Measurements from ENCODE around the gene ADCY5. TPM values are rescaled to one million over a fixed set of nuclear protein-coding genes. Genes with fewer than 3 reads are reported as not detected.

ADCY5 gene
- total and polyA plus RNA-seq, 4 donors, result 29.5 to 56.7 (median 41.7) TPM

- Histone ChIP-seq H3K4me3 (ENCODE audit: low read depth, low read length) (no peak overlapping the region), H3K4me1 (ENCODE audit: control insufficient read depth, insufficient read depth, low read length) (peaks cover 7% of the 10 kb centered on the region), H3K9me3 (ENCODE audit: control insufficient read depth, insufficient read depth, low read length) (no peaks in the 10 kb centered on the region), H3K36me3 (ENCODE audit: control insufficient read depth, insufficient read depth, low read length) (peaks cover 25% of the 10 kb centered on the region), H3K27ac (ENCODE audit: low read depth, low read length) (no peak overlapping the region), H3K27me3 (ENCODE audit: control insufficient read depth, insufficient read depth, low read length) (no peaks in the 10 kb centered on the region)
- 78% methylated on average over 4 of the region's 4 CpGs for WGBS (ENCODE audit: insufficient coverage)
- no peak for DNase-seq (ENCODE audit: low read depth in 4 of 6, low spot score in 6 of 6)
These were observed 112.9 kb downstream of the ADCY5 start for GRCh38 chr3:123336001-123336400.

- Histone ChIP-seq H3K27ac (ENCODE audit: low read depth, low read length) (no peak overlapping the region), H3K27me3 (ENCODE audit: control insufficient read depth, insufficient read depth, low read length) (no peaks in the 10 kb centered on the region), H3K9me3 (ENCODE audit: control insufficient read depth, insufficient read depth, low read length) (no peaks in the 10 kb centered on the region), H3K4me1 (ENCODE audit: control insufficient read depth, insufficient read depth, low read length) (peaks cover 16% of the 10 kb centered on the region), H3K36me3 (ENCODE audit: control insufficient read depth, insufficient read depth, low read length) (peaks cover 25% of the 10 kb centered on the region), H3K4me3 (ENCODE audit: low read depth, low read length) (no peak overlapping the region)
- DNase-seq (ENCODE audit: low read depth in 4 of 6, low spot score in 6 of 6), result no peak
- 84% methylated on average over 14 of the region's 14 CpGs for WGBS (ENCODE audit: insufficient coverage)
These were observed 113.8 kb downstream of the ADCY5 start for GRCh38 chr3:123335007-123335670.

GRCh38 chr3:123334056-123334455 lies 114.8 kb downstream of the ADCY5 start:
- no peaks in the 10 kb centered on the region for H3K9me3 ChIP-seq (ENCODE audit: control insufficient read depth, insufficient read depth, low read length)
- H3K27ac ChIP-seq (ENCODE audit: low read depth, low read length), result no peak overlapping the region
- no peaks in the 10 kb centered on the region for H3K27me3 ChIP-seq (ENCODE audit: control insufficient read depth, insufficient read depth, low read length)
- H3K4me1 ChIP-seq (ENCODE audit: control insufficient read depth, insufficient read depth, low read length), result peaks cover 27% of the 10 kb centered on the region
- 100% methylated on average over 4 of the region's 7 CpGs for WGBS (ENCODE audit: insufficient coverage)
- H3K36me3 ChIP-seq (ENCODE audit: control insufficient read depth, insufficient read depth, low read length), result peaks cover 25% of the 10 kb centered on the region
- DNase-seq (ENCODE audit: low read depth in 4 of 6, low spot score in 6 of 6), result no peak
- H3K4me3 ChIP-seq (ENCODE audit: low read depth, low read length), result no peak overlapping the region

DNA sequence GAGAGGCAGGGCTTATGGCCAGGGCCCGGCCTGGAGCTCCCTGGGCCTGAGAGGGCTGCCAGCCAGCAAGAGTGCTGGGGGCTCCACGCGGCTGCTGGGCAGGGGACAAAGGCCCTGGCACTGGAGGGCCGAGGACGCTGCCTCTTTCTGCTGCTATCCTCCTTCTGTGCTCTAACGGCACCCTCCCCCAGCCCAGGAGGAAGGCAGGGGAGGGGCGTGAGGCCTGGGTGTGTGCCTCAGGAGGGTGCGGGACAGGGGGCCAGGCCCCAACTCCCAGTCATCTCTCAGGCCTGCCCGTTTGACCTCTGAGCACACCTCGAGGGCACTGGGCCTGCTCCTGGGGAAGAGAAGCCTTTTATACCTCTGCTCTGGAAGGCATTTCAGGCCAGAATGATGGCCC lies 115.5 kb downstream of the ADCY5 start:
- no peak for DNase-seq (ENCODE audit: low read depth in 4 of 6, low spot score in 6 of 6)
- WGBS (ENCODE audit: insufficient coverage), result 43% methylated on average over 7 of the region's 10 CpGs
- Histone ChIP-seq H3K4me1 (ENCODE audit: control insufficient read depth, insufficient read depth, low read length) (peaks cover 29% of the 10 kb centered on the region), H3K27ac (ENCODE audit: low read depth, low read length) (no peak overlapping the region), H3K4me3 (ENCODE audit: low read depth, low read length) (no peak overlapping the region), H3K27me3 (ENCODE audit: control insufficient read depth, insufficient read depth, low read length) (no peaks in the 10 kb centered on the region), H3K36me3 (ENCODE audit: control insufficient read depth, insufficient read depth, low read length) (peaks cover 29% of the 10 kb centered on the region), H3K9me3 (ENCODE audit: control insufficient read depth, insufficient read depth, low read length) (no peaks in the 10 kb centered on the region)

- H3K27me3 ChIP-seq (ENCODE audit: control insufficient read depth, insufficient read depth, low read length), result no peaks in the 10 kb centered on the region
- peaks cover 29% of the 10 kb centered on the region for H3K4me1 ChIP-seq (ENCODE audit: control insufficient read depth, insufficient read depth, low read length)
- H3K9me3 ChIP-seq (ENCODE audit: control insufficient read depth, insufficient read depth, low read length), result no peaks in the 10 kb centered on the region
- no peak overlapping the region for H3K4me3 ChIP-seq (ENCODE audit: low read depth, low read length)
- no peak overlapping the region for H3K27ac ChIP-seq (ENCODE audit: low read depth, low read length)
- H3K36me3 ChIP-seq (ENCODE audit: control insufficient read depth, insufficient read depth, low read length), result peaks cover 38% of the 10 kb centered on the region
- 90% methylated on average over 14 of the region's 15 CpGs for WGBS (ENCODE audit: insufficient coverage)
- DNase-seq (ENCODE audit: low read depth in 4 of 6, low spot score in 6 of 6), result no peak
These were observed 116.7 kb downstream of the ADCY5 start for GRCh38 chr3:123332124-123332641.

- DNase-seq (ENCODE audit: low read depth in 4 of 6, low spot score in 6 of 6), result no peak
- H3K27ac ChIP-seq (ENCODE audit: low read depth, low read length), result no peak overlapping the region
- H3K9me3 ChIP-seq (ENCODE audit: control insufficient read depth, insufficient read depth, low read length), result no peaks in the 10 kb centered on the region
- no peak overlapping the region for H3K4me3 ChIP-seq (ENCODE audit: low read depth, low read length)
- WGBS (ENCODE audit: insufficient coverage), result 93% methylated on average over 3 of the region's 9 CpGs
- H3K4me1 ChIP-seq (ENCODE audit: control insufficient read depth, insufficient read depth, low read length), result peaks cover 29% of the 10 kb centered on the region
- H3K36me3 ChIP-seq (ENCODE audit: control insufficient read depth, insufficient read depth, low read length), result peaks cover 40% of the 10 kb centered on the region
- no peaks in the 10 kb centered on the region for H3K27me3 ChIP-seq (ENCODE audit: control insufficient read depth, insufficient read depth, low read length)
These were observed 117.2 kb downstream of the ADCY5 start for GRCh38 chr3:123331651-123332050.

DNA sequence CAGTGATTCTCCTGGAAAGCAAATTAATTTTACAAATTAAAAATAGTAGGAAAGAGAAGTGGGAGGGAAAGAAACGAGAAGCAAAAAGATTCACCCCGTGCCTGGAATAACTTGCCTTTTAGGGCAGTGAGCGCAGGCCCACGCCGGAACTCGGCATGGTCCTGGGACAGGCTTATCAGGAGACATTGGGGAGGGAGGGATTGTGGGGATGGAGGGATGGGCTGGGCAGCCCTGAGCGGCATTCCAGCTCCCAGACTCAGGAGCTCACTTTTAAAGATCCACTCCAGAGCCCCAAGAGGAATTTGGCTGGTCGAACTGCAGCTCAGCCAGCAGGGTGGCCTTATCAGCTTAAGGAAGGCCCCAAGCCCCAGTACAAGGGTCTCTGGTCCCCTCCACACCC lies 117.9 kb downstream of the ADCY5 start:
- Histone ChIP-seq H3K4me1 (ENCODE audit: control insufficient read depth, insufficient read depth, low read length) (peaks cover 29% of the 10 kb centered on the region), H3K9me3 (ENCODE audit: control insufficient read depth, insufficient read depth, low read length) (no peaks in the 10 kb centered on the region), H3K27ac (ENCODE audit: low read depth, low read length) (no peak overlapping the region), H3K27me3 (ENCODE audit: control insufficient read depth, insufficient read depth, low read length) (no peaks in the 10 kb centered on the region), H3K4me3 (ENCODE audit: low read depth, low read length) (no peak overlapping the region), H3K36me3 (ENCODE audit: control insufficient read depth, insufficient read depth, low read length) (peaks cover 39% of the 10 kb centered on the region)
- 76% methylated on average over 7 of the region's 8 CpGs for WGBS (ENCODE audit: insufficient coverage)
- no peak for DNase-seq (ENCODE audit: low read depth in 4 of 6, low spot score in 6 of 6)

- WGBS (ENCODE audit: insufficient coverage), result 67% methylated on average over 6 of the region's 15 CpGs
- Histone ChIP-seq H3K27ac (ENCODE audit: low read depth, low read length) (no peak overlapping the region), H3K27me3 (ENCODE audit: control insufficient read depth, insufficient read depth, low read length) (no peaks in the 10 kb centered on the region), H3K4me1 (ENCODE audit: control insufficient read depth, insufficient read depth, low read length) (peaks cover 29% of the 10 kb centered on the region), H3K4me3 (ENCODE audit: low read depth, low read length) (no peak overlapping the region), H3K36me3 (ENCODE audit: control insufficient read depth, insufficient read depth, low read length) (peaks cover 38% of the 10 kb centered on the region), H3K9me3 (ENCODE audit: control insufficient read depth, insufficient read depth, low read length) (no peaks in the 10 kb centered on the region)
- DNase-seq (ENCODE audit: low read depth in 4 of 6, low spot score in 6 of 6), result no peak
These were observed 118.4 kb downstream of the ADCY5 start for GRCh38 chr3:123330441-123330991.

DNA sequence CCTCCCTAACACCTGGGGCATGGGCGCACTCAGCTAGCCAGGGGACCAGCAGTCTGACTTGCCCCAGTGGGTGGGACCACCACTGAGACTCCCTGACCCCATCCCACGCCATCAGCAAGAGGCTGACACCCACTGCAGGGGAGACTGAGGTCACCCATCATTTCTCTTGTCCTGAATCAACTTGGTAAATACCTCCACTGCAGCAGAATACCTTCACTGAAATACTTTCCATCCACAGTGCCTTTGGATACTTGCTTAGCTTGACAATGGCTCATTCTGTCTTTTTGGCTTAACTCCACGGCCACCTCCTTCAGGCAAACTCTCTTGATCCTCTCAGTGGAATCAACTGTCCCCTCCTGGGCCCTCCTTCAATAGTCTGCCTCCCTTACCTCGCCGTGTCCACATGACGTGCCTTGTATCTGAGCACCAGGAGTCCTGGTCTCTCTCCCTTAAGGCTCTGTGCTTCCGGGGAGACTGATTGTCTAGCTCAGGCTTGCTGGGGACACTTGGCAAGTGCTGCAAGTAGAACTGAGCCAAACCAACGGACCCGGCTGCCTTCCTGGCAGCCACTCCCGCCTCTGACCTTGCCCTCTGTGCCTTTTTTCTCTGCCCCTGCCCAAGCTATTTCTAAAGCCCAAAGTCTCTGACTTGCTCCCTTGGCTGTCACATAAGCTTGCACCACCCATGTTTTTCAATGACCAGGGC lies 119.1 kb downstream of the ADCY5 start:
- no peak overlapping the region for H3K4me3 ChIP-seq (ENCODE audit: low read depth, low read length)
- H3K9me3 ChIP-seq (ENCODE audit: control insufficient read depth, insufficient read depth, low read length), result no peaks in the 10 kb centered on the region
- no peak overlapping the region for H3K27ac ChIP-seq (ENCODE audit: low read depth, low read length)
- WGBS (ENCODE audit: insufficient coverage), result 52% methylated on average over 10 of the region's 10 CpGs
- peaks cover 29% of the 10 kb centered on the region for H3K4me1 ChIP-seq (ENCODE audit: control insufficient read depth, insufficient read depth, low read length)
- DNase-seq (ENCODE audit: low read depth in 4 of 6, low spot score in 6 of 6), result peak in 1 of 6 donors; percentile 39
- no peaks in the 10 kb centered on the region for H3K27me3 ChIP-seq (ENCODE audit: control insufficient read depth, insufficient read depth, low read length)
- peaks cover 42% of the 10 kb centered on the region for H3K36me3 ChIP-seq (ENCODE audit: control insufficient read depth, insufficient read depth, low read length)

All from spinal cord (tissue), 10 donors.